ENCODE measurements around the gene CCDC78. TPM values are rescaled to one million over a fixed set of nuclear protein-coding genes. Genes with fewer than 3 reads are reported as not detected.

The CCDC78 gene
- total and polyA plus RNA-seq, 2 of the 13 experiments (the other 11 are each of a cell fraction or from before 2014, with no cell fraction given): 0.53 to 1.5 TPM

DNA sequence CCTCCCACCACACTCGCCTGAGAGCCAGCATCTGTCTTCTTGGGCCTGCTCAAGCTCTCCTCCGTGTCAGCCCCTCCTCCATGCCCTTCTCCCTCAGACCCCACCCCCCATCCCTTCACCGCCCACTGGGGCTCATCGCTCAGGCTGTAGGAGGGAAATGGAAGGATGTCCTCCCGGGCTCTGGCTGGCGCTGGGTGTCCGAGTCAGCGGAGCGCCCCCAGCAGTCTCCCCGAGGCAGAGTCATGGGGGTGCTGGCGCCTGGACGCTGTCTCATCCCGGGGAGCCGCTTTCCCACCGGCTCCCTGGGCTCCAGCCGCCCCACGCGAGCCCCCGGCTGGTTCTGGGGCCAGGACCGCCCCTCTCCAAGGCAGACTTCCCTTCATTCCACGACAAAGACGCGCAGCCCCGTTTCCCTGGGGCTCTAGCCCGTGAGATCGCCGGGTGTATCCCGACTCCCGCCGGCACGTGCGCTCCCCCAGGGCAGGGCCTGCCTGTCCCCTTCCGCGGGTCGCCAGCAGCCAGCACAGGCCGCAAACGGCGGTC lies 5.7 kb downstream of the CCDC78 start (continued):
- TF ChIP-seq, protein P1, sequence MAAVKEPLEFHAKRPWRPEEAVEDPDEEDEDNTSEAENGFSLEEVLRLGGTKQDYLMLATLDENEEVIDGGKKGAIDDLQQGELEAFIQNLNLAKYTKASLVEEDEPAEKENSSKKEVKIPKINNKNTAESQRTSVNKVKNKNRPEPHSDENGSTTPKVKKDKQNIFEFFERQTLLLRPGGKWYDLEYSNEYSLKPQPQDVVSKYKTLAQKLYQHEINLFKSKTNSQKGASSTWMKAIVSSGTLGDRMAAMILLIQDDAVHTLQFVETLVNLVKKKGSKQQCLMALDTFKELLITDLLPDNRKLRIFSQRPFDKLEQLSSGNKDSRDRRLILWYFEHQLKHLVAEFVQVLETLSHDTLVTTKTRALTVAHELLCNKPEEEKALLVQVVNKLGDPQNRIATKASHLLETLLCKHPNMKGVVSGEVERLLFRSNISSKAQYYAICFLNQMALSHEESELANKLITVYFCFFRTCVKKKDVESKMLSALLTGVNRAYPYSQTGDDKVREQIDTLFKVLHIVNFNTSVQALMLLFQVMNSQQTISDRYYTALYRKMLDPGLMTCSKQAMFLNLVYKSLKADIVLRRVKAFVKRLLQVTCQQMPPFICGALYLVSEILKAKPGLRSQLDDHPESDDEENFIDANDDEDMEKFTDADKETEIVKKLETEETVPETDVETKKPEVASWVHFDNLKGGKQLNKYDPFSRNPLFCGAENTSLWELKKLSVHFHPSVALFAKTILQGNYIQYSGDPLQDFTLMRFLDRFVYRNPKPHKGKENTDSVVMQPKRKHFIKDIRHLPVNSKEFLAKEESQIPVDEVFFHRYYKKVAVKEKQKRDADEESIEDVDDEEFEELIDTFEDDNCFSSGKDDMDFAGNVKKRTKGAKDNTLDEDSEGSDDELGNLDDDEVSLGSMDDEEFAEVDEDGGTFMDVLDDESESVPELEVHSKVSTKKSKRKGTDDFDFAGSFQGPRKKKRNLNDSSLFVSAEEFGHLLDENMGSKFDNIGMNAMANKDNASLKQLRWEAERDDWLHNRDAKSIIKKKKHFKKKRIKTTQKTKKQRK (IDR thresholded peaks at IDR 0.05; ENCODE audit: low read length): no peak
- TF ChIP-seq ZNF607 (CRISPR knock-in tag; IDR thresholded peaks at IDR 0.05; ENCODE audit: borderline replicate concordance): no peak
- no peak for TF ChIP-seq ATF1 (CRISPR knock-in tag; IDR thresholded peaks at IDR 0.05)
- TF ChIP-seq TEAD3 (CRISPR knock-in tag; optimal IDR thresholded peaks at IDR 0.05; ENCODE audit: borderline replicate concordance): no peak
- TF ChIP-seq, protein P2, sequence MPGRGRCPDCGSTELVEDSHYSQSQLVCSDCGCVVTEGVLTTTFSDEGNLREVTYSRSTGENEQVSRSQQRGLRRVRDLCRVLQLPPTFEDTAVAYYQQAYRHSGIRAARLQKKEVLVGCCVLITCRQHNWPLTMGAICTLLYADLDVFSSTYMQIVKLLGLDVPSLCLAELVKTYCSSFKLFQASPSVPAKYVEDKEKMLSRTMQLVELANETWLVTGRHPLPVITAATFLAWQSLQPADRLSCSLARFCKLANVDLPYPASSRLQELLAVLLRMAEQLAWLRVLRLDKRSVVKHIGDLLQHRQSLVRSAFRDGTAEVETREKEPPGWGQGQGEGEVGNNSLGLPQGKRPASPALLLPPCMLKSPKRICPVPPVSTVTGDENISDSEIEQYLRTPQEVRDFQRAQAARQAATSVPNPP (CRISPR knock-in tag; IDR thresholded peaks at IDR 0.05): no peak; the same call in 1 of the 2 replicates
- TF ChIP-seq, protein P3, sequence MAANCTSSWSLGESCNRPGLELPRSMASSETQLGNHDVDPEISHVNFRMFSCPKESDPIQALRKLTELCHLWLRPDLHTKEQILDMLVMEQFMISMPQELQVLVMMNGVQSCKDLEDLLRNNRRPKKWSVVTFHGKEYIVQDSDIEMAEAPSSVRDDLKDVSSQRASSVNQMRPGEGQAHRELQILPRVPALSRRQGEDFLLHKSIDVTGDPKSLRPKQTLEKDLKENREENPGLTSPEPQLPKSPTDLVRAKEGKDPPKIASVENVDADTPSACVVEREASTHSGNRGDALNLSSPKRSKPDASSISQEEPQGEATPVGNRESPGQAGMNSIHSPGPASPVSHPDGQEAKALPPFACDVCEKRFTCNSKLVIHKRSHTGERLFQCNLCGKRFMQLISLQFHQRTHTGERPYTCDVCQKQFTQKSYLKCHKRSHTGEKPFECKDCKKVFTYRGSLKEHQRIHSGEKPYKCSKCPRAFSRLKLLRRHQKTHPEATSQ (CRISPR knock-in tag; IDR thresholded peaks at IDR 0.05; ENCODE audit: borderline replicate concordance): no peak
- TF ChIP-seq ZNF263 (CRISPR knock-in tag; IDR thresholded peaks at IDR 0.05): no peak
- TF ChIP-seq, protein P4, sequence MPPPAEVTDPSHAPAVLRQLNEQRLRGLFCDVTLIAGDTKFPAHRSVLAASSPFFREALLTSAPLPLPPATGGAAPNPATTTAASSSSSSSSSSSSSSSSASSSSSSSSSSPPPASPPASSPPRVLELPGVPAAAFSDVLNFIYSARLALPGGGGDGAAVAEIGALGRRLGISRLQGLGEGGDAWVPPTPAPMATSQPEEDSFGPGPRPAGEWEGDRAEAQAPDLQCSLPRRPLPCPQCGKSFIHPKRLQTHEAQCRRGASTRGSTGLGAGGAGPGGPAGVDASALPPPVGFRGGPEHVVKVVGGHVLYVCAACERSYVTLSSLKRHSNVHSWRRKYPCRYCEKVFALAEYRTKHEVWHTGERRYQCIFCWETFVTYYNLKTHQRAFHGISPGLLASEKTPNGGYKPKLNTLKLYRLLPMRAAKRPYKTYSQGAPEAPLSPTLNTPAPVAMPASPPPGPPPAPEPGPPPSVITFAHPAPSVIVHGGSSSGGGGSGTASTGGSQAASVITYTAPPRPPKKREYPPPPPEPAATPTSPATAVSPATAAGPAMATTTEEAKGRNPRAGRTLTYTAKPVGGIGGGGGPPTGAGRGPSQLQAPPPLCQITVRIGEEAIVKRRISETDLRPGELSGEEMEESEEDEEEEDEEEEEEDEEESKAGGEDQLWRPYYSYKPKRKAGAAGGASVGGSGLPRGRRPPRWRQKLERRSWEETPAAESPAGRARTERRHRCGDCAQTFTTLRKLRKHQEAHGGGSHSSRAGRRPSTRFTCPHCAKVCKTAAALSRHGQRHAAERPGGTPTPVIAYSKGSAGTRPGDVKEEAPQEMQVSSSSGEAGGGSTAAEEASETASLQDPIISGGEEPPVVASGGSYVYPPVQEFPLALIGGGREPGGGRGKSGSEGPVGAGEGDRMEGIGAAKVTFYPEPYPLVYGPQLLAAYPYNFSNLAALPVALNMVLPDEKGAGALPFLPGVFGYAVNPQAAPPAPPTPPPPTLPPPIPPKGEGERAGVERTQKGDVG (CRISPR knock-in tag; IDR thresholded peaks at IDR 0.05; ENCODE audit: borderline replicate concordance): no peak
- TF ChIP-seq ZFP82 (CRISPR knock-in tag; IDR thresholded peaks at IDR 0.05; ENCODE audit: borderline replicate concordance): peak; percentile 84
- TF ChIP-seq, protein P5, sequence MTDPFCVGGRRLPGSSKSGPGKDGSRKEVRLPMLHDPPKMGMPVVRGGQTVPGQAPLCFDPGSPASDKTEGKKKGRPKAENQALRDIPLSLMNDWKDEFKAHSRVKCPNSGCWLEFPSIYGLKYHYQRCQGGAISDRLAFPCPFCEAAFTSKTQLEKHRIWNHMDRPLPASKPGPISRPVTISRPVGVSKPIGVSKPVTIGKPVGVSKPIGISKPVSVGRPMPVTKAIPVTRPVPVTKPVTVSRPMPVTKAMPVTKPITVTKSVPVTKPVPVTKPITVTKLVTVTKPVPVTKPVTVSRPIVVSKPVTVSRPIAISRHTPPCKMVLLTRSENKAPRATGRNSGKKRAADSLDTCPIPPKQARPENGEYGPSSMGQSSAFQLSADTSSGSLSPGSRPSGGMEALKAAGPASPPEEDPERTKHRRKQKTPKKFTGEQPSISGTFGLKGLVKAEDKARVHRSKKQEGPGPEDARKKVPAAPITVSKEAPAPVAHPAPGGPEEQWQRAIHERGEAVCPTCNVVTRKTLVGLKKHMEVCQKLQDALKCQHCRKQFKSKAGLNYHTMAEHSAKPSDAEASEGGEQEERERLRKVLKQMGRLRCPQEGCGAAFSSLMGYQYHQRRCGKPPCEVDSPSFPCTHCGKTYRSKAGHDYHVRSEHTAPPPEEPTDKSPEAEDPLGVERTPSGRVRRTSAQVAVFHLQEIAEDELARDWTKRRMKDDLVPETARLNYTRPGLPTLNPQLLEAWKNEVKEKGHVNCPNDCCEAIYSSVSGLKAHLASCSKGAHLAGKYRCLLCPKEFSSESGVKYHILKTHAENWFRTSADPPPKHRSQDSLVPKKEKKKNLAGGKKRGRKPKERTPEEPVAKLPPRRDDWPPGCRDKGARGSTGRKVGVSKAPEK (CRISPR knock-in tag; IDR thresholded peaks at IDR 0.05; ENCODE audit: borderline replicate concordance): no peak
